GM12873 (cell line): ENCODE measurements around the gene AJAP1.

Source experiments
- CTCF ChIP-seq: IDR thresholded peaks from 2 replicates; pipeline ENCODE4 v1.5.1; 2012; ENCODE audit warnings: low read depth, mild to moderate bottlenecking, moderate library complexity, low read length, control low read depth; ENCODE audit not compliant: insufficient read depth; ENCODE audit errors: missing control alignments

Gene AJAP1

GRCh38 chr1:4626061-4626460, 28.3 kb upstream of the AJAP1 start:
- no peak for TF ChIP-seq CTCF

- no peak for TF ChIP-seq CTCF
Observed at GRCh38 chr1:4626560-4627319, 27.7 kb upstream of the AJAP1 start.

GRCh38 chr1:4627353-4627752, 27.1 kb upstream of the AJAP1 start:
- TF ChIP-seq CTCF = no peak

- no peak for TF ChIP-seq CTCF
Observed at GRCh38 chr1:4628992-4629391, 25.4 kb upstream of the AJAP1 start.

- no peak for TF ChIP-seq CTCF
Observed at GRCh38 chr1:4630561-4630960, 23.8 kb upstream of the AJAP1 start.

GRCh38 chr1:4631321-4631720, 23.1 kb upstream of the AJAP1 start:
- TF ChIP-seq CTCF = no peak

GRCh38 chr1:4633346-4633745, 21.1 kb upstream of the AJAP1 start:
- TF ChIP-seq CTCF = no peak
